ENCODE results near the gene SCG5.

The SCG5 gene

GRCh38 chr15:32716216-32716914, 74.9 kb downstream of the SCG5 start:
- TF ChIP-seq CTCF (IDR thresholded peaks at IDR 0.05; ENCODE audit: control insufficient read depth, extremely low read depth, insufficient read depth): no peak
- no peak for DNase-seq (ENCODE audit: low read depth)
- H3K4me3 ChIP-seq (ENCODE audit: low read depth, low read length): no peak overlapping the region

- DNase-seq (ENCODE audit: low read depth): no peak
- no peak for TF ChIP-seq CTCF (IDR thresholded peaks at IDR 0.05; ENCODE audit: control insufficient read depth, extremely low read depth, insufficient read depth)
- H3K4me3 ChIP-seq (ENCODE audit: low read depth, low read length): no peak overlapping the region
These were observed 75.5 kb downstream of the SCG5 start for GRCh38 chr15:32716915-32717425.

GRCh38 chr15:32717426-32718226, 76.1 kb downstream of the SCG5 start, which contains the start of gene GREM1:
TSS of gene GREM1 (plus strand) at chr15:32718004. CDS start at chr15:32730691, 12,687 bp downstream.
- H3K4me3 ChIP-seq (ENCODE audit: low read depth, low read length): no peak within 1 kb of the TSS
- DNase-seq (ENCODE audit: low read depth): no peak

GRCh38 chr15:32718227-32718820, 76.8 kb downstream of the SCG5 start:
- H3K4me3 ChIP-seq (ENCODE audit: low read depth, low read length): no peak overlapping the region
- no peak for TF ChIP-seq CTCF (IDR thresholded peaks at IDR 0.05; ENCODE audit: control insufficient read depth, extremely low read depth, insufficient read depth)
- no peak for DNase-seq (ENCODE audit: low read depth)

More at GRCh38 chr15:32717426-32718226, 76.1 kb downstream of the SCG5 start, which contains the start of gene GREM1:
- TF ChIP-seq CTCF (IDR thresholded peaks at IDR 0.05; ENCODE audit: control insufficient read depth, extremely low read depth, insufficient read depth): no peak

GRCh38 chr15:32718821-32719716, 77.6 kb downstream of the SCG5 start:
- DNase-seq (ENCODE audit: low read depth): no peak
- no peak overlapping the region for H3K4me3 ChIP-seq (ENCODE audit: low read depth, low read length)
- TF ChIP-seq CTCF (IDR thresholded peaks at IDR 0.05; ENCODE audit: control insufficient read depth, extremely low read depth, insufficient read depth): no peak

- TF ChIP-seq CTCF (IDR thresholded peaks at IDR 0.05; ENCODE audit: control insufficient read depth, extremely low read depth, insufficient read depth): no peak
- DNase-seq (ENCODE audit: low read depth): no peak
- no peak overlapping the region for H3K4me3 ChIP-seq (ENCODE audit: low read depth, low read length)
These were observed 80.1 kb downstream of the SCG5 start for GRCh38 chr15:32721596-32721995.

Measured in LNCaP clone FGC (cell line).